GM18508 (cell line): Measurements from ENCODE around the gene GPN2.

Source experiments
- ATAC-seq: cut with Tn5 transposase; IDR thresholded peaks from one replicate; pipeline ENCODE4 v1.9.1; 2021; ENCODE audit warnings: moderate number of reproducible peaks; ENCODE audit not compliant: insufficient read depth, unreplicated experiment

GPN2 gene

DNA sequence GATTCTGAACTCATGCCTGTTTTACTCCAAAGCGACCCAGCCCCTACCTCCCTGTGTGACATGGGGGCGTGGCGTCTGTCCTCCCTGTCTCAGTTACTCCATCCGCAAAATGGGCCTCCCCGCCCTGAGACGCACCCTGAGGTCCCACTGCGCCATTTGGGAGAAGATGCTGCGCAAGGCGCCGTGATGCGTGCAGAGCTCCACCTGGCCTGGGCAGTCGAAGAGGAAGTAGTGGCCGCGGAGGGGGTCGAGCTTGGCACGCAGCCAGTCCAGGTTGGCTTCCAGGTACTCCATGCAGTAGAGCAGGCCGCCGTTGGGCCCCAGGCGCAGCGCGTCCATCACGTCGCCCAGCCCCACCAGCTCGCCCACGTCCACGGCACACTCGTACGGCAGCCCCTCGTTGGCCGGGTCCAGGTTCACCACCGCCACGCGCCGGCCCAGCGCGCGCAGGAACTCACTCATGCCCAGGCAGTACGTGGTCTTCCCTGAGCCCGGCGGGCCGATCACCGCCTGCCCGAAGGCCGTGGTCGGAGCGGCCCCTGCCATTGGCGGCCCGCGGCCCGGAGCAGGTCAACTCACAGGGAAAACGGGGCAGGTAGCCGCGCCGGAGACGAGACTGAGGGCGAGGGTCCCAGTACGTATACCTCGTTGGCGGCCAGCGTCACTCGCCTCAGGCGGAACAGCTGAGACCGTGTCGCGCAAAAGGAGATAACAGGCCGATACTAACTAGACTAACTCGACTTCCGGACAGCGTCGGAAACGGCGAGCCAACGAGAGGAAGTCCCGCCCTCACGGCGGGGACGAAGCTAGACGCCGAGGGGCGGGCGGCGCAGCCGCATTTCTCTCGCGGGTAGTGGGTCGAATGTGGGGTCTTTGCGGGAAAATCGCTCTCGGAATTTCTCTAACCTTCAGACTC, at the start of gene GPN2:
TSS of gene GPN2 (minus strand) at position 733 of the 916 bp plus-strand sequence. CDS start at position 546, 187 bp downstream.
- no peak for ATAC-seq

DNA sequence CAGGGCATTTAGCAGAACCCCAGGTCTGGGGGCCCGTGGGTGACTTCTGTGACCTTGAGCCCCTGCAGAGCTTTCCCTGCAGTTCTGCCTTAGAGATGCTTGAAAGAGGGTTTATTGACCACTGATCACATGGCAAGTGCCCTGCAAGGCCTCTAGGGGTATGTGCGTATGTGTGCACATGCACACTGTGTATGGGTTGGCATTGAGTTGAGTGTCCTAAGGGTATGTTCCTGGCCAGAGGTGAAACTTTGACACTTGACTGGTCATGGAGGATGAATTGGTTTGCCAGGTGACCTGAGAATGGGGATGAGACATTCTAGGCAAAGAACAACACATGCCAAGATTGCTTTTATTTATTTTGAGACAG, 48.6 kb upstream of the GPN2 start:
- ATAC-seq: no peak

DNA sequence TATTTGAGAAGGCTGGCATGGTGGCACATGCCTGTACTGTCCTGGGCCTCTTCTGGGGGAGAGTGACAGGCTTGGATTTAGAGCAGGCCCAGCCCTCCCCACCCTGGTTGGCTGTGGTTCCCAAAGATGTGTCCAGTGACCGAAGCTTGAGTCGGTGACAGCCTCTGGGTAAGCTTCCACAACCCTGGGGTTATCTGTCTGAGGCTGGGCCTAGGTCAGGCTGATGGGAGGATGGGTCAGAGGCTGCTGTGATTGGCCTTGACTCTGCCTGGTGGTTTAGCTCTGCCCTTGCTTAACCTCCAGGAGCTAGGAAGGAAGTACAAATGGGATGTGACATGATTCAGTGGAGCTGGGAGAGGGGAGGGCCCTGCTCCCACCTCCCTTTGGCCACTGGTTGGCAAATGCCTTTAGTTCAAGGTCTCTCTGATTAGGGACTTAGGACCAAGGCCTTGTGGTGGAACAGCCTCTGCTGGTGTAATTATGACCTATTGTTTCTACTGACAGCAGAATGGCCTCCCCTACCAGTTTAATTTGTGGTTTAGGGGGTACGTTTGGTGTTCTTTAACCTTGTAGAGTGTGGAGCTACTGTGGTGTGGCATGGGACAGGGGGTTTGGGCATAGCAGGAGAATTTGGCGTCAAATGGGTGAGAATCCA, 48.0 kb upstream of the GPN2 start:
- no peak for ATAC-seq

DNA sequence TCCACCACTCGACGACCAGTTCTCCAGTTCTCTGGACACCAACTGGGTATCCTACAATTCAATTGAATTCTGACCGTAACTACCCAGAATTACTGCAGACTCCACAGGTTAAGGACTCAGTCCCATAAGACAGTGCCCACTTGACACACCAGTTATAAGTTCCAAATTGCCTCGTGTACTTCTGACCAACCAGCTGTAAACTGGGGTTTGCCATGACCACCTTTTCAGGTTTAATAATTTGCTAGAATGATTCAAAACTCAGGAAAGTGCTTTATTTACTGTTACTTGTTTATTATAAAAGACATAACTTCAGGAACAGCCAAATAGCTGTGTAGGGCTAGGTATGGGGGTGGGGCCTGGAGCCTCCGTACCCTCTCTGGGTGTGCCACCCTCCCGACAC, 46.7 kb upstream of the GPN2 start:
- no peak for ATAC-seq

DNA sequence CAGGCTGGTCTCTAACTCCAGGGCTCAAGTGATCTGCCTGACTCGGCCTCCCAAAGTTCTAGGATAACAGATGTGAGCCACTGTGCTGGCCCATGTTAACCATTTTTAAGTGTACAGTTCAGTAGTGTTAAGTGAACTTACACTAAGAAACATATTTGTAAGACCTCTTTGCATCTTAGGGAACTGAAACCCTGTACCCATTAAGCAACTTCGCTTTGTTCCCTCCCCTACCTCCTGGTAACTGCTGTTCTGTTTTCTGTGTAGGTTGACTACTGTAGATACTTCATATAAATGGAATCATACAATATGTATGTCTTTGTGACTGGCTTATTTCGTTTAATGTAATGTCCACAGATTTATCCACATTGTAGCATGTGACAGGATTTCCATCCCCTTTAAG, 42.4 kb upstream of the GPN2 start:
- ATAC-seq: no peak

DNA sequence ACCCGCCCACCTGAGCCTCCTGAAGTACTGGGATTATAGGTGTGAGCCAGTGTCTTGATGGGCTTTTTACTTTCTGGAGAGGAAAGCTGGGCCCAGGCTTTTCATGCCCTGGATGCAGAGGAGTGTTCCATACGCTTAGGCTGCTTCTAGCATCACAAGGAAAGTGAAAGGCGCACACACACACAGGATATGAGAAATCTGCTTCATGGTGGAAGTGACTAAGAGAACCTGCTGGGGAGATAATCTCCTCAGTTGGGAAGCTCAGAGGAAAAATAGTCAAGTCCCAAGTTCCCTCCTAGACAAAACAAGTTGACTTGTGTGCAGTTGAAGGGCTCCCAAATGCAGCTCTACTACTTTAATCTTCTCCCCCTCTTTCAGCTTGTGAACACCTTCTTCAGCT, 33.6 kb upstream of the GPN2 start:
- ATAC-seq: no peak

DNA sequence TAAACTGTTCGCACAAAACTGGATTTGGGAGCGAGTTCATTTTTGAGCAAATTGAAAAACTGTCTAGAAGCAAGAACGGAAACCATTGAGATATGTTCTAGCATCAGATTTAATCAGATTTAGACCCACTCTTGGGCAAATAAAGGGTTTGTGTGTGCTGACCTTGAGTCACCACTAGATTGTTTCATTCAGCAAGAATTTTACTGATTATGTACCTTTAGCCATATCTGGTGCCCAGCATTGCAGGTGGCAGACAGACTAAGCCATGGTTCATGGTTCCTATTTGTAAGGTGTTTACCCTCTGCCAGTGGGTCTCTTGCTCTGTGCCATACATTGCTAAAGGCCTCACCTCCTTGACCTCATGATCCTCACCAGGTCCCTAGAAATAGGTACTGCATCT, 32.8 kb upstream of the GPN2 start:
- ATAC-seq: no peak

DNA sequence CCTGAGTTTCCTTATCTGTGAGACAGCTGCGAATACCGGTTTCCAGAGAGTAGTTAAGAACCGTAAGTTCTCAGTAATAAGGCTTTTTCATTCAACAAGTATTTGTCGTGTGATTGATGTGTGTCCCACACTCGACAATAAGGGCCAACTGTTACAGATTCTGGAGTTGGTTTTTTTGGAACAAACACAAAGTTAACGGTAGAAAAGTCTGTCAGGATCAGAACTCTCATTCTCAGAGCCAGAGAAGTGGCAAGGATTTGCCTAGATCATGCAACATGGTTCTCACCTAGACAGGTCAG, 32.3 kb upstream of the GPN2 start:
- no peak for ATAC-seq

DNA sequence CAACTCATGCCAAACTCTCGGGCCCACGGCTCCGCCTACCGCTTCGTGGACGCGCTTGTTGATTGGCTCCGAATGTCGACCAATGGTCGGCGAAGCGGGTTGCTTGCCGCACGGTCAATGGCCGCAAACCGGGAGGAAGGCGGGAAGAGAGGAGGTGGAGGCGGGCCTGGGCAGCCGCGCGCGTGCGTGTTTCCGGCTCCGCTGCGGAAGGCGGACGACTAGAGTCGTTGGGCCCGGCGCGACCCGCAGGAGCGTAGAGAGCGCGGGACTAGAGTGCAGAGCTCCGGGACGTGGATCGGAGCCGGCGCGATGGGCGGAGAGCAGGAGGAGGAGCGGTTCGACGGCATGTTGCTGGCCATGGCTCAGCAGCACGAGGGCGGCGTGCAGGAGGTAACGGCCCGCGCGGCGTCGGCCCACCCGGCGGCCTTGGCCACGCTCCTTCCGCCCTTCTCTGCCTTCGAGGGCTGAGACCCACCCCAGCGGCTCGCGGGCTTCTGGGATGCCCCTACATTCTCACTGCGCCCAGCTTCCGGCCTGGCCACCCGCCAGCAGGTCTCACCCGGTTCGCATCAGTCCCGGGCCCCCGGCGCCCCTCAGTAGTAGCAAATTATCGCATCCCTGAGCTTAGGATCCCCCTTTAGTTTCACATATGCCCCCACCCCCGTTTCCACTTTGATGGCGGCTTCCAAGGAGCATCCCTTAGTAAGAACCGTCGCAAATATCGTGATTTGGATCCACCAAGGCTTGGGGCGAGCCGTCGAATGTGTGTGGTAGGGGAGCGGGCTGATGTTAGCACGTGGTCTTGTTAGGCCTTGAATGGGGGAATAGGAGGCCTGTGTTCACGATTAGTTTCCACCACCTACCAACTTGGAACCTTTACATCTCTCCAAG, 31.7 kb upstream of the GPN2 start, which contains the start of gene NUDC:
TSS of gene NUDC (plus strand) at position 204 of the 891 bp plus-strand sequence. CDS start at position 310, 106 bp downstream.
- peak; percentile 85 for ATAC-seq

DNA sequence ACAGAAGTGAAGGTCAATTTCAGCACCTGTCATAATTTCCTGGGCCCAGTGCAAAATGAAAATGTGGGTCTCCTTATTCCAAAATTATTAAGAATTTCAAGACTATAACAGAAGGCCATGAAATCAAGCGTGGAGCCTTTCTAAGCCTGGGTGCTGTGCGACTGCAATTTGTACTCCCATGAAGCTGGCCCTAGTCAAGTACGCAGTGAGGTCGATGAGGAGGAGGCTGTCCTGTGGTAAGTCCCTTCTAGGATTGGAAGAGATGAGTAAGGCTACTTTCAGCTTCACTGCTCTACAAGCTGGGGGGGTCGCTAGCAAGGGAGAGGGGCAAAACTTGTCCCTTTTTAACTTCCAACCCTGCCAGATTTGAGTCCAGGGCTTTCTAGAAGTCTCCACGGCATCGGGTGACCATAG, 31.1 kb upstream of the GPN2 start:
- ATAC-seq: no peak

DNA sequence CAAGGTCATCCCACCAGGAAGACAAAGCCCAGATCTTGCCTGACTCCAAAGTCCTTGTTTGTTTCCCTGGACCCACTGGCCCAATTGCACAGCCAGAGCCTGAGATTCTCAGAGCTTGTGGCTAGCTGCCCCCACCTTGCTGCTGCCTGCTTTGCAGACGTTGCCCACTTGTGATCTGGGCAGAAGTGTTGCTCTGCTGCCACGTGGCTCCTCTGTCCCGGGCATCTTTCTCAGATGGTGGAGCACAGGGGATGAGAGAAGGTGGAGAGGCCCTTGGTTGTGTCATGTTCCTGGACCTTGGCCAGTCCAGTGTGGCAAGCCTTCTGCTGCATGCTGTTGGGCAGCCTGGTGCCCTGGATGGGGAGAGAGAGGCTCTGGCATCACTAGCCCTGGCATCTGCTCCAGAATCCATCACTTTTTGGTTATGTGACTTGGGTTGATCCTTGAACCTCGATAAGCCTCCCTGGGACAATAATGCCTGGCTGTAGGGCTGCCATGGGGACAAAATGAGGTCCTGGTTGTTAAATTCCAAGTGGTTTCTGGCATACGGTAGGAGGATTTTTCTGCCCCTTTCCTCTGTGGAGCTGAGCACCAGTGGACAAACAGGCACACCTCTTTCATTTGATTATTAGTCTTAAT, 25.2 kb upstream of the GPN2 start:
- no peak for ATAC-seq

DNA sequence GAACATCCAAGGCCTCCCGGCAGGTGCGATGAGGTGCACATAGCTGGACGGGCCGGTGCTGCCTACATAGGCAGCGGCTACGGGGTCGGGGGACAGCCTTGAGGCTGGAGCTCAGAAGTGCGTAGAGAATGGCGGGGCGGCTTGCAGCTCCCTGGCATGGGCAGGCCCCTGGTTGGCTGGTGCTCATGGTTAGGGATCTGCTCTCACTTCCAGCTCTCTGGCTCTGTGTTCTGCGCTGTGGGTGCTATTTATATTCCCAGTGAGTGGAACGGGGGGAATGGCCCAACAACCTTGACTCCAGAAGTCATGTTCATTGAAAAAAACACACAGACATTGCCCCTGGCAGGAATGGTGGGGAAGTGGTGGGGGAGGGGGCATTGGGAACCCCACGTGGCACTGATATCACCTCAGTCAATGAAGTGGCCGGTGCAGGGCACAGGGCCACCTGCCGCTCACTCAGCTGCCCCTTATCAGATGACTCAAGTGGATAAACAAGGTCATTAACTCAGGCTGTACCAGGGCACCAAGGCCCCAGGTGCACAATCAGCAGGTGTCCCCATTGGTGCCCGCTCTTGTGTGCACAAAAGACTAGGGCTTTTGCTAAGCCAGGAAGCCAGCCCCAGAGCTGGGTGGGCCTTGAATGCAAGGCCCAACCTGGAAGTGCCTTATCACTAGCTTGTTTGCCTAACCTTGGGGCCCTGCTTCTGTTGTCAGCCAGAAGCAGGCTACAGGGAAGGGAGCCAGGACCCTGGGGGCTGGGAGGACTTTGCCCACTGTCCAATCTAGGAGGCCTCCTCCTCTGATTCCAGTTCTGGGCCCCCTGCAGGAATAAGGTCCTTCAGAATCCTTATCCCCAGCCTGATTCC, 23.9 kb upstream of the GPN2 start, which contains the start of gene NR0B2:
TSS of gene NR0B2 (minus strand) at position 222 of the 866 bp plus-strand sequence. CDS start at position 187, 35 bp downstream.
- ATAC-seq: no peak

DNA sequence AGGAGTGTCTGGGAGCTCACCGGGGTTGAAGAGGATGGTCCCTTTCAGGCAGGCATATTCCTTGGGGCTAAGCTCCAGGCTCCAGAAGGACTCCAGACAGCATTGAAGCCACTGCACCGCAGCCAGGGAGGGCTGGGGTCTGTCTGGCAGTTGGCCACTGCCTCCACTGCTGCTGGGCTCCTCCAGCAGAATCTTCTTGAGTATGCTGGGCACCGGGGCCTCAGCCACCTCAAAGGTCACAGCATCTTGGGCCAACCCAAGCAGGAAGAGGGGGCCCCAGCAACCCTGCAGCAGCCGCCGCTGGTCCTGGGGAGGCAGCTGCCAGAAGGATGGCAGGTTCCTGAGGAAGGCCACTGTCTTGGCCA, 23.3 kb upstream of the GPN2 start:
- no peak for ATAC-seq

DNA sequence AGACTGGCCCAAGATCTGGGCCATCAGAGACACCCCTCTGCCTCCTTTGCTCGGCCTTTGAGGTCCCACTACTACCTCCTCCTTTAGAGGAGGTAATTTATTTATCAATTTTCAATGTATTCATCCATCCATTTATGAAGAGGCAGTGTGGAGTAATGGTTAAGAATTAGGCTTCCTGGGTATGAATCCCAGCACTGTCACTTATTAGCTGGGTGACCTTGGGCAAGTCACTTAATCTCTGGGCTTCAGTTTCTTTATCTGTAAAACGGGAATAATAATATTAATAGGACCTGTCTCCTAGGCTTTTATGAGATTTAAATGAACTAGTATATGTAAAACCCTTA, 22.0 kb upstream of the GPN2 start:
- no peak for ATAC-seq

DNA sequence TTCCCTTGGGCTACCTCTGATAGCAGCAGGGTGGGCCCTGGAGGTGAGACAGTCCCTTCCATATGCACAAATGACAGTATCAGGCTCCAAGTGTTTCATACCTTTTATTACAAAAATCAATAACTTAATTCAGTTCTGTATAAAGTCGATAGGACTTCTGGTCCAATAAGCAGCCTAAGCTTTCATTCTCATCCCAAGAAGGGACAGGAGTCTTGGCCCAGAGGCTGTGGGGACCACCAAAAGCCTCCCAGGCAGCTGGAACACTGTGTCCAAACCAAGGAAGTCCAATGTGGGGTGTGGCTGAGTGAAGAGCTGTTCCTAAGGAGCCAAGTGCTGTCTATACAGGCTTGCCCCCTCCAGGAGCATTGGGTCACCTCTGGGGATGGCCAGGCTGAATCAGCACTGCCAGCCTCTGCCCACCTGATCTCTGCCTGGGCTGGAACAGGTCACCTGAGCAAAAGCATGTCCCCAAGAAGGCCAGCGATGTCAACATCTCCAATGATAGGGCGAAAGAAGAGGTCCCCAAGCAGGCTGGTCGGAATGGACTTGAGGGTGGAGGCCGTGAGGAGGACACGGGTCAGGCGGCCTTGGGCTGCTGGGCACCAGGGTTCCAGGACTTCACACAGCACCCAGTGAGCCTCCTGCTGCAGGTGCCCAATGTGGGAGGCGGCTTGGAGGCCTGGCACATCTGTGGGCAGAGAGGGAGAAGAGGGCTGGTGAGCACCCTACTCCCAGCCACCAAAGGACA, 21.5 kb upstream of the GPN2 start:
- ATAC-seq: no peak

DNA sequence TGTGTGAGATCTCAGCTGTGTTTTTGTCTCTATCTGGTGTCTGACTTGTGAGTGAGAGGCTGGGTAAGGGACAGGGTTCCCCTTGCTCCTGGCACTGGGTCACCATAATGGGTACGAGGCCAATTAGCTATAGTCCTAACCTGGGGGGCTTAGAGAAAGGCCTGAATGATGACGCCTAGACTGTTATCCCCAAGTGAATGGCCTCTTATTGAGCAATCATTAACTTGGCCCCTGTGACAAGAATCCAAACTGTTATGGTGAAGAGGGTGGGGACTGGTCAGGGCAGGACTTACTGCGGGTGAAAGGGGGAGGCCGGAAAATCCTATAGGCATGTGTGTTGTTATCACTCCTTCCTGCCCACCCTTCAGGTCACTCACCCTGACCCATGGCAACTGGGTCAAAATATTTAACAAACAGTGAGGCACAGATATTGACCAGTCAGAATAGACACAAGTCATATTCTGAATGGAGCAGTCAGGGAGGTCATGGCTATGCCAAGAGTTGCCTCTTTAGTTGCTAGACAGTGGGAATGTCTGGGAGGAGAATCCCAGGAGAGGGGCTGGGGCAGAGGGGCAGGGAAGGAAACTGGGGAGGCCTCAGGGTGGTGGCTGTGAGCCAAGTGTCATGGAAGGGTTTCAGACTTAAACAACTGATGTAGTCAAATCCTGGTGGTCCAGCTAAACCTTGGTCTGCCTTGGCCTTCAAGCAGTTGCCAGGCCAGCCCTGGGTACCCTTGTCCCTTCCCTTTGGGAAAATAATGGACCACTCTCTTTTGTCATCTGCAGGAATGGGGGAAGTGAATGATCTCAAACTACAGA, 20.5 kb upstream of the GPN2 start:
- ATAC-seq: no peak

DNA sequence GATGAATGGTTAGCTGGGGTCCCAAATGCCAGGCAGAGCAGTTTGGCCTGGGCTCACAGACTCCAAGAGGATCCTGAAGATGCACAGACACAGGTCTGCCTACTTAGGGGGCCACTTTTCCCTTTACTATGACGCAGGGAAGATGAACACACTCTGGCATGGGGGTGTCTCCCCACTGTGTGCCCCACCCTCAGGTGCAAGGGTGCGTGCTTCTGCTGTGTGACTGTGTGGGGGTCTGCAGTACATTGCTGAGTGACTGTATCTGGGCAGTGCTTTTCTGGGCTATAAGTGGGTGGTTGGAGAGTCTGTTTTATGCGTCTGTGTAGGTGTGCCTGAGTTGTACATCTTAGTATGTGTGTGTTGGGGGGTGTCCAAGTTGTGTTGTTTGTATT, 19.9 kb upstream of the GPN2 start:
- no peak for ATAC-seq
